ENCODE results near the gene ARRB1. TPM values are rescaled to one million over a fixed set of nuclear protein-coding genes. Genes with fewer than 3 reads are reported as not detected.
"Not testable (repeated sequence)": the region's sequence is repeated elsewhere in the genome, so short reads cannot be mapped to it uniquely, and the experiment has no call there.

Gene ARRB1
- total and polyA plus RNA-seq, 9 donors = 15.2 to 68.0 (median 27.2) TPM

DNA sequence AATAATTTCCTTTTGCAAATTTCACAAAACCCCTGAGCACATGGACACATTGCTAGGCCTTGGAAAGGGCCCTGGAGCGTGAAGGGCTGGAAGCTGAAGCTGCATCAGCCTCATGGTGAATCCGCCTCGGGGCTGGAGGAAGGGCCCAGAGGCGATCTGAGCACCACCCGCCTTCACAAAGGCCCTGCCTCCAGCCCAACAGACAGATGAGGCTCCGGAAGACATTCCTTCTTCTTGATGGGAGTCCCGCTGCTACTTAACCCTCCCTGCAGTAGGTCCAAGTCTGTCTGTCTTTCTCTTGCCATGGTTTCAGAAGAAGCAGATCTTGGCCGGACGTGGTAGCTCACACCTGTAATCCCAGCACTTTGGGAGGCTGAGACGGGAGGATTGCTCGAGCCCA is 16.5 kb downstream of the ARRB1 start:
- H3K9me3 ChIP-seq = no peaks in the 10 kb centered on the region
- DNase-seq = no peak
- intact Hi-C loops (cut with DNase I) = loop anchor here in 1 of 4 donors (5.0 kb wide), 1 partner anchor 47 kb away; no protein-coding TSS in a partner anchor
- H3K27me3 ChIP-seq = no peaks in the 10 kb centered on the region
- H3K4me3 ChIP-seq = no peak overlapping the region
- TF ChIP-seq EP300 (IDR thresholded peaks at IDR 0.05) (no peak), POLR2A (IDR thresholded peaks at IDR 0.05) (no peak)
- TF ChIP-seq, protein P1, sequence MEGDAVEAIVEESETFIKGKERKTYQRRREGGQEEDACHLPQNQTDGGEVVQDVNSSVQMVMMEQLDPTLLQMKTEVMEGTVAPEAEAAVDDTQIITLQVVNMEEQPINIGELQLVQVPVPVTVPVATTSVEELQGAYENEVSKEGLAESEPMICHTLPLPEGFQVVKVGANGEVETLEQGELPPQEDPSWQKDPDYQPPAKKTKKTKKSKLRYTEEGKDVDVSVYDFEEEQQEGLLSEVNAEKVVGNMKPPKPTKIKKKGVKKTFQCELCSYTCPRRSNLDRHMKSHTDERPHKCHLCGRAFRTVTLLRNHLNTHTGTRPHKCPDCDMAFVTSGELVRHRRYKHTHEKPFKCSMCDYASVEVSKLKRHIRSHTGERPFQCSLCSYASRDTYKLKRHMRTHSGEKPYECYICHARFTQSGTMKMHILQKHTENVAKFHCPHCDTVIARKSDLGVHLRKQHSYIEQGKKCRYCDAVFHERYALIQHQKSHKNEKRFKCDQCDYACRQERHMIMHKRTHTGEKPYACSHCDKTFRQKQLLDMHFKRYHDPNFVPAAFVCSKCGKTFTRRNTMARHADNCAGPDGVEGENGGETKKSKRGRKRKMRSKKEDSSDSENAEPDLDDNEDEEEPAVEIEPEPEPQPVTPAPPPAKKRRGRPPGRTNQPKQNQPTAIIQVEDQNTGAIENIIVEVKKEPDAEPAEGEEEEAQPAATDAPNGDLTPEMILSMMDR (IDR thresholded peaks at IDR 0.05) = no peak
- no peaks in the 10 kb centered on the region for H3K36me3 ChIP-seq
- H3K27ac ChIP-seq = no peak overlapping the region
- 66 to 78% (median 73%) methylated on average over 11 of the region's 11 CpGs for WGBS, 3 donors
- H3K4me1 ChIP-seq (ENCODE audit: insufficient read depth) = peaks cover 28% of the 10 kb centered on the region

GRCh38 chr11:75334402-75334891 is 17.0 kb downstream of the ARRB1 start:
- Histone ChIP-seq H3K9me3 (no peaks in the 10 kb centered on the region), H3K4me1 (ENCODE audit: insufficient read depth) (peaks cover 26% of the 10 kb centered on the region), H3K27me3 (no peaks in the 10 kb centered on the region), H3K27ac (no peak overlapping the region), H3K36me3 (no peaks in the 10 kb centered on the region), H3K4me3 (no peak overlapping the region)
- TF ChIP-seq POLR2A (IDR thresholded peaks at IDR 0.05) = no peak
- TF ChIP-seq EP300 (IDR thresholded peaks at IDR 0.05) = no peak
- TF ChIP-seq, protein P1 (IDR thresholded peaks at IDR 0.05) = no peak
- DNase-seq = no peak
- intact Hi-C loops (cut with DNase I) = loop anchor here in 1 of 4 donors (5.0 kb wide), 1 partner anchor 48 kb away; no protein-coding TSS in a partner anchor
- WGBS, 3 donors = 84 to 94% (median 90%) methylated on average over 2 of the region's 2 CpGs

GRCh38 chr11:75333807-75334140 is 17.7 kb downstream of the ARRB1 start:
- Histone ChIP-seq H3K27me3 (no peaks in the 10 kb centered on the region), H3K4me3 (no peak overlapping the region), H3K4me1 (ENCODE audit: insufficient read depth) (peaks cover 20% of the 10 kb centered on the region), H3K9me3 (no peaks in the 10 kb centered on the region), H3K27ac (no peak overlapping the region), H3K36me3 (no peaks in the 10 kb centered on the region)
- TF ChIP-seq, protein P1 (IDR thresholded peaks at IDR 0.05) = no peak
- TF ChIP-seq POLR2A (IDR thresholded peaks at IDR 0.05) = no peak
- TF ChIP-seq EP300 (IDR thresholded peaks at IDR 0.05) = no peak
- DNase-seq = no peak
- intact Hi-C loops (cut with DNase I) = loop anchor here in 1 of 4 donors (5.0 kb wide), 1 partner anchor 49 kb away; no protein-coding TSS in a partner anchor
- WGBS, 3 donors = 74 to 84% (median 80%) methylated on average over 7 of the region's 7 CpGs

GRCh38 chr11:75333022-75333806 is 18.2 kb downstream of the ARRB1 start:
- no peak overlapping the region for H3K4me3 ChIP-seq
- 67 to 77% (median 73%) methylated on average over 8 of the region's 8 CpGs for WGBS, 3 donors

GRCh38 chr11:75331761-75332160 is 19.7 kb downstream of the ARRB1 start:
- H3K36me3 ChIP-seq, H3K9me3 ChIP-seq, H3K4me3 ChIP-seq, H3K27me3 ChIP-seq, DNase-seq, H3K27ac ChIP-seq: not testable (repeated sequence)
- peaks cover 15% of the 10 kb centered on the region for H3K4me1 ChIP-seq (ENCODE audit: insufficient read depth)
- intact Hi-C loops (cut with DNase I) = loop anchor here in 1 of 4 donors (5.0 kb wide), 1 partner anchor 51 kb away; no protein-coding TSS in a partner anchor
- 90 to 93% (median 92%) methylated on average over 9 of the region's 9 CpGs for WGBS, 3 donors

More at GRCh38 chr11:75333022-75333806, 18.2 kb downstream of the ARRB1 start:
- Histone ChIP-seq H3K36me3 (no peaks in the 10 kb centered on the region), H3K4me1 (ENCODE audit: insufficient read depth) (peaks cover 18% of the 10 kb centered on the region), H3K9me3 (no peaks in the 10 kb centered on the region), H3K27ac (no peak overlapping the region), H3K27me3 (no peaks in the 10 kb centered on the region)
- intact Hi-C loops (cut with DNase I) = loop anchor here in 1 of 4 donors (5.0 kb wide), 1 partner anchor 49 kb away; no protein-coding TSS in a partner anchor
- DNase-seq = no peak
- TF ChIP-seq, protein P1 (IDR thresholded peaks at IDR 0.05) = no peak
- no peak for TF ChIP-seq POLR2A (IDR thresholded peaks at IDR 0.05)
- no peak for TF ChIP-seq EP300 (IDR thresholded peaks at IDR 0.05)

DNA sequence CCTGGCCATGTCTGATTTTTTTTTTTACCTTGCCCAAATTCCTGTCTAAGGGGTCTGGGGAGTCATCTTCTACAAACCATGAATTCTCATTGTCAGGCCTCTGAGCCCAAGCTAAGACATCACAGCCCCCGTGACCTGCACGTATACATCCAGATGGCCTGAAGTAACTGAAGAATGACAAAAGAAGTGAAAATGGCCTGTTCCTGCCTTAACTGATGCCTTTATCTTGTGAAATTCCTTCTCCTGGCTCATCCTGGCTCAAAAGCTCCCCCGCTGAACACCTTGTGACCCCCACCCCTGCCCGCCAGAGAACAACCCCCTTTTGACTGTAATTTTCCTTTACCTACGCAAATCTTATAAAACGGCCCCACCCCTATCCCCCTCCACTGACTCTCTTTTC is 20.2 kb downstream of the ARRB1 start:
- H3K4me3 ChIP-seq, H3K36me3 ChIP-seq, DNase-seq, H3K27ac ChIP-seq, H3K27me3 ChIP-seq, H3K9me3 ChIP-seq: not testable (repeated sequence)
- intact Hi-C loops (cut with DNase I) = loop anchor here in 1 of 4 donors (5.0 kb wide), 1 partner anchor 51 kb away; no protein-coding TSS in a partner anchor
- H3K4me1 ChIP-seq (ENCODE audit: insufficient read depth) = peaks cover 16% of the 10 kb centered on the region
- WGBS, 3 donors = 94 to 98% (median 94%) methylated on average over 6 of the region's 6 CpGs

- WGBS, 3 donors = 93 to 95% (median 93%) methylated on average over 14 of the region's 14 CpGs
- not testable (repeated sequence) for H3K27ac ChIP-seq, DNase-seq, H3K4me3 ChIP-seq, H3K9me3 ChIP-seq, H3K36me3 ChIP-seq, H3K27me3 ChIP-seq
- intact Hi-C loops (cut with DNase I) = loop anchor here in 1 of 4 donors (5.0 kb wide), 1 partner anchor 51 kb away; no protein-coding TSS in a partner anchor
- peaks cover 16% of the 10 kb centered on the region for H3K4me1 ChIP-seq (ENCODE audit: insufficient read depth)
Observed at GRCh38 chr11:75330886-75331285, 20.6 kb downstream of the ARRB1 start.
